Stimulated activated CD4-positive, alpha-beta T cell treated with anti-CD3 and anti-CD28 coated beads, Interleukin-12 subunit alpha, Interleukin-12 subunit beta, amount 100 ng/mL, for 4 hours (primary cell): Measurements from ENCODE around the gene IL1RAPL2.
"Not testable (repeated sequence)": the region's sequence is repeated elsewhere in the genome, so short reads cannot be mapped to it uniquely, and the experiment has no call there.

Experiments used
- DNase-seq: peaks from one replicate; pipeline ENCODE4 v3.0.0-alpha.2; 2020

IL1RAPL2 gene

GRCh38 chrX:104565791-104566680 lies at the start of gene IL1RAPL2:
Gene IL1RAPL2, plus strand, starts transcription at chrX:104566199.
- DNase-seq, result no peak

DNA sequence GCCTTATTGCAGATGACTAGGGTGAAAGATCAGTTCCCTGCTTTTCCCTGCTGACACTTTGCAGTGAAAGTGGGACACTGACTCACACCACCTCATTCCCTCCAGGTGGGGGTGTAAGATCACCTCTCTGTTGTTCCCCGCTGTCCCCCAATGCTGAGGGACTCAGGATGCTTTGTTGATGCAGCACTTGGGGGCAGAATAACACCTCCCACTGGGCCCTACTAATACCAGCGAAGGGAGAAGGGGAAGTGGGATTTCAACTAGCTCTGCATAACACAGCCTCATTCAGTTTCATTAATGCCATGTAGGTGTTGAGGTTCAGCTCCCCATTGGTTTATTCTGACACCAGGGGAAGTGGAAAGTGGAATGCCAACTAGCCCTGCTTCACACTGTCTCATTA lies 43.6 kb upstream of the IL1RAPL2 start:
- no peak for DNase-seq

DNA sequence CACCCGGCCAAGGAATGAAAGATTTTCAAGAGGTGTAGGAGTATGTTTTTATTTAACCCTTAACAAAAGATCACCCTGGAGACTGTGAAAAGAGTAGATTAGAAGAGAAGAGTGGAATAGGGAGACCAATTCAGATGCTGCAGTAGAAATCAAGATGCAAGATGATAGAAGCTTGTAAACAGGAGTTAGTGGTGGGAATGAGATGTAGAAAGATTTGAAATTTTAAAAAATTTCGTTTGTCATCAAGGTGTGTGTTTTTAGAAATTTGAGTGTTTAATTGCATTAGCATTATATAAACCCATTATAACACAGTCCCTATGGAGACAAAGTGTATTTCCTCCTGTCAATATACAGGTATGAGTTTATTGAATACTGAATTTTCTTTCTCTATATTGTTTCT lies 42.1 kb upstream of the IL1RAPL2 start:
- DNase-seq, result no peak

DNA sequence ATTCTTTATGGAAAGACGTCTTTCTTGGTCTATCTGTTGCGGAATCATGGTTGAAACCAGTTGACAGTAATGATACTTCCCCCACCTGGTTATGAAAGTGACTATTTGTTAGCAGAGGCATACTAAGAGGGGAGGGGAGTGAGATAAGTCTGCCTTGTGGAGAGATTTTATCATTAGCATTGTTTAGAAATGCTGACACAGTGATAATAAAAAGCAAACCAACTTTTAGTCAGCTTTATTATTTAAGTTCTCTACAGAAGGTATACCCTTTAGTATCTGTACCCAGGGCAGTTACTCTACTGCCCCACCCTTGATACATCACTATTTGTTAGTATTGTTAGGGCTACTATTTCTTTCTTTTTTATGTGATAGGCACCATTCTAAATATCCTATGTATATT lies 26.9 kb upstream of the IL1RAPL2 start:
- no peak for DNase-seq

DNA sequence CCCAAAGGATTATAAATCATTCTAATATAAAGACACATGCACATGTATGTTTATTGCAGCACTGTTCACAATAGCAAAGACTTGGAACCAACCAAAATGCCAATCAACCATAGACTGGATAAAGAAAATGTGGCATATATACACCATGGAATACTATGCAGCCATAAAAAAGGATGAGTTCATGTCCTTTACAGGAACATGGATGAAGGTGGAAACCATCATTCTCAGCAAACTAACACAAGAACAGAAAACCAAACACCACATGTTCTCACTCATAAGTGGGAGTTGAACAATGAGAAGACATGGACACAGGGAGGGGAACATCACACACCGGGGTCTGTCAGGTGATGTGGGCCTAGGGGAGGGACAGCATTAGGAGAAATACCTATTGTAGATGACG lies 23.6 kb upstream of the IL1RAPL2 start:
- not testable (repeated sequence) for DNase-seq

DNA sequence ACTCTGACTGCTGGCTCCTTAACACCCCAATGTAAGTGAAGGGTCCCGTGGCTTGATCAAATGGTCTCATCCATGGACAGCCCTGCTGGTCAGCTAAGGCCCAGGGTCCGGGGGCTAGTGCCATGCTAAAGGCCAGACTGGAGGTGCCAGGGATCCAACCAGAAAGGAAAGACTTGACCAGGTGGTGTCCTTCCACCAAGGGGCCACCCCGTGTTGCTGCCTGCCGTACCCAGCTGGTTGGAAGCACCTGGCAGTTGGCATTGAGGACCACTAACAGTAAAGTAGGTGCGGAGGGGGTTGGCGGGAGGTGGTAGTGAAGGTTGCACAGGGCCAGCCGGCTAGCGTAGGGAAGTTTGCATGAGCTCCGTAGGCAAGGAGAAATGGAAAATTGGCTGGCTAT lies 1.7 kb upstream of the IL1RAPL2 start:
- no peak for DNase-seq

DNA sequence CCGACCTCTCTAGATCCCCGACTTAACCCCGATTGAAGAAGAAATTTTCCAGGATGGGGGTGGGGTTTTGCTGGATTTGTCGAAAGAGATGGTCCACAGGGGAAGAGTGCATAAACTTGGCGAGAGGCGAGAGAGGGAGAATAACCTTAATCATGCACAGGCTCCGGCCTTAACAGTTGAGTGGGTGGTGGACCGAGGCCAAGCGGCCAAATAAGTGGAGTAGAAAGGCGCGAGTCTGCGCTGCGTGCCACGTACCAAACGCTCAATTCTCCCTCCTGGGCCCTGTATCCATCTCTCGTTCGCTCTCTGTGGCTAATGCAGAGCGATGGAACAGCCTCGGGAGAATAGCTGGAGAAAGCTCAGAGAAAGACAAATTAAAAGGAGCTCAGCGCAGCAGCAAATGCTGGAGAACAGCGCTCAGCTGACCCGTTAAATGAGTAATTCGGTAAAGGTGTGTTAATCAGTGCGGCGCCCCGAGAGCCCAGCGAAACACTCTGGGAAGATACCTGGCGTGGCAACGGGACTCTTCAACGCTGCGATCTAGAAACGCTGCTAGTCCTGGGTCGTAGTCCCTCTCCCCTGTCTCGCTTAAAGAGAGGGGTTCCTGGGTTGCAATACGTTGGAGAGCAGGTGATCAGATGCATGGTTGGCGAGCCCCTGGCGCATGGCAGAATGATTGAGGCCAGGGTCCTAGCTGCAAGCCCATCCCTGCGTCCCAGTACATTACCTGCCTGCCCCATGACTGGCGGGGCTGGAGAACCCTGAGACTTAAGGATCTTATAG lies 887 bp upstream of the IL1RAPL2 start:
- DNase-seq, result no peak

DNA sequence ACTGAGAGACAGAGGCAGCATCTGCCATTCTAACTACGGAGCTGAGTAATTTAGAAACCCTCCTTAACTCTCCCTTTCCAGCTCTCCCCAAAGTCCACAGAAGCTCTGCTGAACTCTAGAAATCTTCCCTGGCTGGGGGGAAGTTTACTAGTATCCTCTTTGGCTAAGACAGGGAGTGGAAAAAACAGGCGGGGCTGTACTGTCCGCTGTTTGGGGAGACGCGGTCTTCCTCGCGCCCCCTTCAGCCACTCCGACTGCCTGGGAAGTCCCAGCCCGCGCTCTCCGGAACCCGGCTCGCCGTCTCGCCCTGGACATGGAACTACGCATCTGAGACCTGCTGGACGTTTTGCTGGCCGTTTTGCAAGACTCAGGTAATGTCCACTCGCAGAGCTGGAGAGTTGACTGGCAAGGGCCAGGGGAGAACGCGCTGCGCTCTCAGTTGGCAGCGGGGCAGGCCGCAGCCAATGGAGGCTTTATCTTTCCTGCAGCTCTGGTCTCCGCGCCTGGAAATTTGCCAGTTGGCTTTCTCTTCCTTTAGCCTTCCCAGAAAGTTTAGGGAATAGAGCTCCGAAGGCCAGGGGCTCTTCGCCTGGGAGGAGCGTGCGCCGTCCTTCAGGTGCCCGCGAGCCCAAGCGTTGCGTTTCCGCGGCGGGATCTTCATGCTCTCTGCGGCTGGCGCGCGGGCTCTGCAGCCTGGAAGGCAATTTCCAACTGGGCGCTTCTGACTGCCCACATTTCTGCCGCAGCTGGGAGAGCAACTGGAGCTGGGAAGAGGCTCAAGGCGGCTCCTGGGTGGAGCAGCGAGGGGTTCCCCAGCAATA lies 892 bp downstream of the IL1RAPL2 start:
- DNase-seq, result no peak

GRCh38 chrX:104567506-104567905 lies 1.5 kb downstream of the IL1RAPL2 start:
- no peak for DNase-seq

DNA sequence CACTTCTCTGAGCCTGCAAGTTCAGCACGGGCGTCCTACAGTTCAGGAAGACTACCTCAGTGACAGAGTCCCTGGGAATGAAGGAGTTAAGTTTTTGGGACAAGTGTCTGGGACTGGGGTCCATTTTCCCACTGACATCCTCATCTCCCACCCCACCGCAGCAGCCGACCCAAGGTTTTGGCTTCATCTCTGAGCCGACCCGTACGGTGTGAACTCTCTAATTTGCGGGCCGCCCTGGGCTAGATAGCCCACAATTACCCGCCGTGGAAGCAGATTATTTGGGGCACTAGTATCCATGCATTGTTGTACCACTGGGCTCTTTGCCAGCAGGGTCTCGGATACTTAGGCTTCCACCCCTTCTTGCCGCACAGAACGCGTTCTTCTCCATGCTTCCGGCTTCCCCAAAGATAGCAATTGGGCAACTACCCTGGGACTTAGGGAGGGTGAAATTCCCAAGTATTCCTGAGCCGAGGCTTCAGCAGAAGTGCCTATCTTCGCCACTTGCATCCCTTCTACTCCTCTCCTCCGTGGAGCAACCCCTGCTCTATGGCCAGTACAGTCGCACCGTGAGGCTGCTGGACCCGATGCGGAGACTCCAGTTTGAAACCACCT lies 2.4 kb downstream of the IL1RAPL2 start:
- no peak for DNase-seq

DNA sequence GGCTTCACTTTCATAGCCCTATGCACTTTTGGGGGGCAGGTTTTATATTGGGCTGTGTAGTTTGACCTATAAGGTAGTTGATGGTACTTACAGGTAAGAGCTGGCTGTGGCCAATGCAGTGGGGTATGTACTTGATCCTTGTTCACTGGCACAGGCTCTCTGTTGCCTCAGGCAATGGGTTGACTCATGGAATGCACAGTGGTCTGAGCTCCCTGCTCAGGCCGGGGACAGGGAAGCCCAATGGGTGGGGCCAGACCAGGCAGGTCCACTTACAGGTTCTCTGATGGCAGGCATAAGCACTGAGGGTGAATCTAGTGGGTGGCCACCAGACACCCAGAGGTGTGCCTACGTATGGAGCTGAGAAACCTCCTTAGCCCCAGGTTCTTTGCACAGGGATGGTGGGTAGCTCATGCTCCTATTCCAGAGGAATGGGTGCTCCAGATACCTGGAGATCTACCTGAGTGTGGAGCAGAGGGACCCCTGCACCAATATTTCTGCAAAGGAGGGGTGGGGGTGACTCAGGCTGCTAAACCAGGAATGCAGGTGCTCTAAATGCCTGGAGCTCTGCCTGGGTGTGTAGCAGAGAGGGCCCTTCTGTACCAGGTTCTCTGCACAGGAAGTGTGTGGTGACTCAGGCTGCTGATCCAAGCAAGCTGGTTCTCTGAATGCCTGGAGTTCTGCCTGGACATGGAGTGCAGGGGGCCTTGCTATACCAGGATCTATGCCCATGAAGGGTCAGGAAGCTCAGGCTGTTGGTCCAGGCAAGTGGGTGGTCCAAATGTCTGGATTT lies 52.3 kb downstream of the IL1RAPL2 start:
- no peak for DNase-seq

- DNase-seq, result no peak
Measured at GRCh38 chrX:104621781-104622180, 55.8 kb downstream of the IL1RAPL2 start.

GRCh38 chrX:104641176-104641575 lies 75.2 kb downstream of the IL1RAPL2 start:
- no peak for DNase-seq

DNA sequence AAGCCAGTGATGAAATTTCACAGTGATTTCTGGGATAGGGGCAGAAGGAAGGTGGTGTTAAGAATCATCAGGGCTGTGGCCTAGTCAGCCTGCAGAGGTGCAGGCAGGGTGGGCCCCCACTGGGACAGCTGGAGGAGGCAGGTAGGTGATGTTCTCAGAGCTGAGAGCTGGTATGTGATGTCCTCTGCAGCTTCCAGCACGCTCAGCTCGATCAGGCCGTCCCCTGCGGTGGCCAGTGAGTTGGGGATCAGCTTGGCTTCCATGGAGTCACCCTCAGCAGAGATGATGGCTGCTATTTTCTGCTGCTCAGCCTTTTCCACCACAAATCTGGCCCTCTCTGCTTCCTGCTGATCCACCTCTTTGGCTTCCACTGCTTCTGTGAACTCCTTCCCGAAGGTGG lies 81.1 kb downstream of the IL1RAPL2 start:
- DNase-seq, result no peak

DNA sequence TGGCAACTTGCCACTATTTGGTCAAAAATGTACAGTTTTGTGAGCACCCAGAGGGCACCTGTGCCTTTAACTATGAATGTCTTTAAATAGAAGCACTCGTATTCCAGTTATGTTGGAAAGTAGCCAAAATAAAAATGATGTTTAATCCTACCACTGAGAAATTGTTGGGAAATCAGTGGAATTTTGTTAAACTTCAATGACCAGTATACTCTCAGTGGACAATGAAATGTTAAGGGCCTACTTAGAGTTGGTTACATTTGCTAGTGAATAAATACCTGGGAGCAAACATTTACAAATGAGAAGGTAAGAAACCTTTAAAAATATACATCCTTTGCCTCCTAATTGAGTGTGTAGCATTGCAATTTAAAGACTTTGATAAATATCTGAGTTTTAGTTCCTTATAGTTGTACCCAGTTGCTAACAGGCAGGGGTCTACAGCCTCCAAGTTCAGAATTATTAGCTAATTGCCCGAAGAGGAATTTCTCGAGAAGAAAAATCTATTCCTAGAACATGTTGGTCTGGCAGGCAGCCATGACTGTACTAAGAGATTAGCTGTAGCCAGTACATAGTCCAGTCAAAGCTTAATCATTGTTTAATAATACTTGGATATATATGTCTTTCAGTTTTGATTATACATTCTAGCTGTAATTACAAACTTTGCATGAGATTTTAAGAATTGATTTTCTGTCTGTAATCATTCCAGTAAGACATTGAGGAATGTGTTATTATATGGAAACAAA lies 93.2 kb downstream of the IL1RAPL2 start:
- no peak for DNase-seq

DNA sequence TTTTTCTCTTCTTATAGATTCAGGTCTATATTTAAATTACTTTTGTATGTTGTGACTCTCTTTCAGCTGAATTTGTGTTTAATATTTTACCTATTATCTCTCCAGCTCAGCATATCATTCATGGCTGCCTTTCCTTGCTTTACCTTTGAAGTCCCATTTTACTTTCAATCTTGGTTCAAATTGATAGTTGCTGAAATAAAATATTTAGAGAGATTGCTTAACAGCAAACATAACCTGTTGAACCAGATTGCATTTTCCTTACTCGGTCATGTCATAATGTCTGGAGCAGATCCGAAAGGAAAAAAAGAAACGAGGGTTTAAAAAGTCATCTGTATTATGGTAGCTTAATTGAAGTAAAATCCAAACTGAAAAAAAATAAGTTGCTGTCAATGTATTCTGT lies 94.1 kb downstream of the IL1RAPL2 start:
- no peak for DNase-seq

DNA sequence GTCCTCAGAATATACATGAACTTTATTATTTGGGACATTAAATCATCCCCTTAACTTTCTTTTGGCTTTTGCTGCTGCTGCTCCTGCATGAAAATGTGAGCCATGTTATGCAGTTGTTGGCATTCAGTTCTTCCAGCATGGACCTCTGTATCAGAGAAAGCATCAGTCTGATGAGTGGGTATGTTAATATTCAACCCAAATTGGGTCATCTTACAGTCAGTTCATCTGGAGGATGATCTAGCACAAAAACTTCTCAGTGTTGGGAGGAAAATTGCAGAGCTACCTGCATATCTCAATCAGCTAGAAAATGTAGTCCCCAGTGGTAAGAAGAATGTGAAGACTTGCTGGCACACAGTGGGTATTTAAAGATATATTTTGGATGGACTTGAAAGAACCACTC lies 96.7 kb downstream of the IL1RAPL2 start:
- DNase-seq, result no peak

DNA sequence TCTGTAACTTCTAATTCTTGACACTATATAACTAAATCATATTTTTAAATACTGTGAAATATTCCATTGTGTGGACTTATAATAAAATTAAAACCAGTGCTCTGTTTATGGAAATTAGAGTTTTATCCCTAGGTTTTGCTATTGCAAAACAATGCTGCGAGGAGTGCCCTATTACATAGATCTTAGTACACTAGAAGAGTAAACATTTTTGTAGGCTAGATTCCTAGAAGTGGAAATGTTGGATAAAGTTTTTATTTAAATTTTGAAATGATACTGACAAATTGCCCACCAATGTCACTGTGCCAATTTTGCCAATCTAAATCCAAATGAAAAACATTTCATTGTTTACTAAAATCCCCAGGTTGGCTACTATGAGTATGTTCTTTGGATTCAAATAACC lies 99.7 kb downstream of the IL1RAPL2 start:
- no peak for DNase-seq

DNA sequence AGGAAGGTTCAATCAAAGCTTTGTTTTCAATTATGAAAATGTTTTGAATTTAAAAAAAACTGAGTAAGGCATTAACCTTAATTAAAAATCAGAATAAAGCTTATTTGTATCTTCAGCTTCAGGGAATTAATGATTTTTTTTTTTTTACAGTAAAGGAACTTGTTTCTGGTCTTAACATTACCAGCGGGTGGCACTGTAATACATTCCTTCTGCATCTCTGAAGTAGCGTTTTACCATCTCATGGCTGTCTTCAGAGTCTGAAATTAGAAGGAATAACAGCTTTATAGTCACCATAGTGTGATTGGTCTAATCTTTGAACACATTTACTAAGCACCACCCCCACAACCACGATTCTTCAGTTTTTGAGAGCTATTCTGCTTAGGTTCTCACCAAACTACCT lies 102.6 kb downstream of the IL1RAPL2 start:
- no peak for DNase-seq

- DNase-seq, result no peak
Measured at GRCh38 chrX:104669063-104669462, 103.1 kb downstream of the IL1RAPL2 start.

GRCh38 chrX:104670051-104670450 lies 104.1 kb downstream of the IL1RAPL2 start:
- DNase-seq, result no peak
